Cardiac muscle cell (in vitro differentiated cells and primary cell): Measurements from ENCODE around the gene FHIT. TPM values are rescaled to one million over a fixed set of nuclear protein-coding genes. Genes with fewer than 3 reads are reported as not detected.

Source experiments
- DNase-seq, 2 donors: peaks; one replicate each; pipeline versions ENCODE4 v3.0.0 to v3.0.0-alpha.2; 2010 to 2017; ENCODE audit warnings: low read depth in 1 of 2, low spot score in 1 of 2
- H3K27ac ChIP-seq: fragments of 200-600 bp; sonication (generic); 2 replicates; pipeline ENCODE4 v1.5.1; 2016
- H3K27me3 ChIP-seq: fragments of 200-600 bp; sonication (generic); 2 replicates; pipeline ENCODE4 v1.6.0; 2016; ENCODE audit warnings: control low read depth
- H3K36me3 ChIP-seq: fragments of 200-600 bp; sonication (generic); 2 replicates; pipeline ENCODE4 v1.5.1; 2016; ENCODE audit warnings: control low read depth
- H3K4me1 ChIP-seq: fragments of 200-600 bp; sonication (generic); 2 replicates; pipeline ENCODE4 v1.8.1; 2017; ENCODE audit warnings: low read depth, mild to moderate bottlenecking, mixed run types
- H3K4me3 ChIP-seq: fragments of 200-600 bp; sonication (generic); 2 replicates; pipeline ENCODE4 v1.5.1; 2016; ENCODE audit warnings: mild to moderate bottlenecking
- H3K9me3 ChIP-seq: fragments of 200-600 bp; sonication (generic); 2 replicates; pipeline ENCODE4 v1.5.1; 2017; ENCODE audit warnings: low read depth, mild to moderate bottlenecking, control low read depth
- CTCF ChIP-seq: IDR thresholded peaks from 2 replicates; pipeline ENCODE4 v1.5.1; 2012; ENCODE audit warnings: low read depth, mild to moderate bottlenecking, low read length
- polyA plus RNA-seq: library from polyadenylated mRNA; unstranded; fragments of >200 nt; fragmentation: Nextera tagmentation; extraction: Ambion mirVana; gene quantifications from 2 replicates; pipeline ENCODE4 v1.2.1, GENCODE V29; 2016
- total RNA-seq: library from RNA; depleted of rRNA; stranded (reverse); fragments of >200 nt; gene quantifications from 2 replicates; pipeline ENCODE4 v1.2.3, GENCODE V29; 2016

Gene FHIT
- total and polyA plus RNA-seq, 2 experiments from 2014 or later, result 6.9 to 12.5 TPM

- H3K27me3 ChIP-seq, result no peaks in the 10 kb centered on the region
- H3K4me1 ChIP-seq, result no peaks in the 10 kb centered on the region
- no peak for TF ChIP-seq CTCF
- H3K27ac ChIP-seq, result no peak overlapping the region
- DNase-seq, result no peak
- H3K4me3 ChIP-seq, result no peak overlapping the region
- H3K9me3 ChIP-seq, result no peaks in the 10 kb centered on the region
- H3K36me3 ChIP-seq, result no peaks in the 10 kb centered on the region
Observed at GRCh38 chr3:60728006-60728405, 523.2 kb downstream of the FHIT start.

GRCh38 chr3:60720736-60721135 is 530.5 kb downstream of the FHIT start:
- TF ChIP-seq CTCF, result no peak
- H3K36me3 ChIP-seq, result no peaks in the 10 kb centered on the region
- no peak overlapping the region for H3K4me3 ChIP-seq
- no peaks in the 10 kb centered on the region for H3K27me3 ChIP-seq
- no peaks in the 10 kb centered on the region for H3K4me1 ChIP-seq
- H3K9me3 ChIP-seq, result no peaks in the 10 kb centered on the region
- no peak overlapping the region for H3K27ac ChIP-seq
- no peak for DNase-seq

DNA sequence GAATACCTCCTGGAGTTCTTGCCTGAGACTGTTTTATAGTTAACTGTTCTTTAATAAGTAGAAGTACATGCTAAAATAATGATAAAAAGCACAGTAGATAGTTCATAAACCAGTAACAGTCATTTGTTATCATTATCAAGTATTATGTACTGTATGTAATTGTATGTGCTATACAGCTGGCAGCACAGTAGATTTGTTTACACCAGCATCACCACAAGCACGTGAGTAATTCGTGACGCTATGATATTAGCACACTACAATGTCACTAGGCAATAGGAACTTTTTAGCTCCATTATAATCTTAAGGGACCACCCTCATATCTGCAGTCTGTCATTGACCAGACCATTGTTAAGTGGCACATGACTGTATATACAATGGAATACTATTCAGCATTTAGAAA is 534.7 kb downstream of the FHIT start:
- H3K9me3 ChIP-seq, result no peaks in the 10 kb centered on the region

GRCh38 chr3:60708191-60708975 is 542.9 kb downstream of the FHIT start:
- H3K27ac ChIP-seq, result no peak overlapping the region

More for the DNA sequence above, 534.7 kb downstream of the FHIT start:
- H3K27me3 ChIP-seq, result no peaks in the 10 kb centered on the region
- TF ChIP-seq CTCF, result no peak
- no peak overlapping the region for H3K27ac ChIP-seq
- no peaks in the 10 kb centered on the region for H3K4me1 ChIP-seq
- DNase-seq, result no peak
- H3K4me3 ChIP-seq, result no peak overlapping the region
- H3K36me3 ChIP-seq, result no peaks in the 10 kb centered on the region

DNA sequence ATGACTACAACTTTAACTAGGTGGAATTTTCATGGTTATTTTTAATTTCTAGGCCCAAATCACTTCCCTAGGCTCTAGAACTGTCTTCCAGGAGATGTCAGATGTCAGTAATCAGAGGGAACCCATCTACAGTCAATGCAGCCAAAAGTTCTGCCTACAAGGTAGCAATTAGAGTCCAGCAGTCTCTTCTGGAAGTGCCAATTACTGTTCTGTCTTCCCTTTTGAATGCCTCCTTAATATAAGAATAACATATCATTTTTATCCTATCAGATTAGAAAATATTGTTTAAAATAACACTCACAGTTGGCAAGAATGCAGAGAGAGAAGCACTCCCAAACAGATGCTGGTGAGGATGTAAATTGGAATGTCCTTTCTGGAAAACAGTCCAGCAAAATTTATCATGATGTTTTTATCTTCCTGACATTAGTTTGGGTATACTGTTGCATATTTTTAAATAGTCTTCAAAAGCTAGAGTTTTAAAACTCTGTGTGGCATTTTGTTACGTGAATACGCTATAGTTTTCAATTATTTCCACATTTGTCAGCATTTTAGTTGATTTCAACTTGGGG is 543.7 kb downstream of the FHIT start:
- Histone ChIP-seq H3K27me3 (no peaks in the 10 kb centered on the region), H3K4me1 (peaks cover 5% of the 10 kb centered on the region), H3K36me3 (no peaks in the 10 kb centered on the region), H3K9me3 (no peaks in the 10 kb centered on the region), H3K4me3 (no peak overlapping the region), H3K27ac (no peak overlapping the region)
- TF ChIP-seq CTCF, result no peak
- DNase-seq, result no peak

More at GRCh38 chr3:60708191-60708975, 542.9 kb downstream of the FHIT start:
- Histone ChIP-seq H3K4me1 (peaks cover 5% of the 10 kb centered on the region), H3K27me3 (no peaks in the 10 kb centered on the region), H3K9me3 (no peaks in the 10 kb centered on the region), H3K4me3 (no peak overlapping the region), H3K36me3 (no peaks in the 10 kb centered on the region)
- TF ChIP-seq CTCF, result no peak
- no peak for DNase-seq
